Measurements from ENCODE around the gene TPRX1. TPM values are rescaled to one million over a fixed set of nuclear protein-coding genes. Genes with fewer than 3 reads are reported as not detected.
"Not testable (repeated sequence)": the region's sequence is repeated elsewhere in the genome, so short reads cannot be mapped to it uniquely, and the experiment has no call there.

TPRX1 gene
- total and polyA plus RNA-seq, 8 donors, result not detected

GRCh38 chr19:47794526-47794925, 9.8 kb downstream of the TPRX1 start:
- ATAC-seq (no peak), DNase-seq (no peak)
- Histone ChIP-seq H3K27me3 (no peaks in the 10 kb centered on the region), H3K4me3 (no peak overlapping the region), H3K9me3 (no peaks in the 10 kb centered on the region), H3K27ac (no peak overlapping the region), H3K36me3 (no peaks in the 10 kb centered on the region), H3K4me1 (no peaks in the 10 kb centered on the region)
- intact Hi-C loops (cut with DNase I), result no loop called here
- TF ChIP-seq CTCF (IDR thresholded peaks at IDR 0.05), result no peak

GRCh38 chr19:47792616-47793015, 11.7 kb downstream of the TPRX1 start:
- H3K4me1 ChIP-seq, result peaks cover 0 to 7% of the 10 kb centered on the region in 2 donors
- no peak overlapping the region for H3K4me3 ChIP-seq
- TF ChIP-seq CTCF (IDR thresholded peaks at IDR 0.05), result no peak
- H3K27ac ChIP-seq, result no peak overlapping the region
- no peaks in the 10 kb centered on the region for H3K9me3 ChIP-seq
- DNase-seq (no peak), ATAC-seq (no peak)
- no peaks in the 10 kb centered on the region for H3K36me3 ChIP-seq
- intact Hi-C loops (cut with DNase I), result no loop called here
- H3K27me3 ChIP-seq, result no peaks in the 10 kb centered on the region

GRCh38 chr19:47790398-47790814, 13.9 kb downstream of the TPRX1 start:
- peak; percentile 34 to 94 (median 74) for DNase-seq

GRCh38 chr19:47789811-47790210, 14.5 kb downstream of the TPRX1 start:
- not testable (repeated sequence) for H3K27me3 ChIP-seq, H3K27ac ChIP-seq, H3K4me1 ChIP-seq, H3K4me3 ChIP-seq, ATAC-seq, DNase-seq, H3K9me3 ChIP-seq
- peaks cover 0 to 24% of the 10 kb centered on the region in 2 donors for H3K36me3 ChIP-seq
- intact Hi-C loops (cut with DNase I), result loop anchor here in 1 of 2 donors (10.0 kb wide), 1 partner anchor 75 kb away; the partner anchor contains the start of gene EHD2

More at GRCh38 chr19:47790398-47790814, 13.9 kb downstream of the TPRX1 start:
- intact Hi-C loops (cut with DNase I), result no loop called here
- Histone ChIP-seq H3K36me3 (peaks cover 0 to 18% of the 10 kb centered on the region in 2 donors), H3K27me3 (no peaks in the 10 kb centered on the region), H3K4me3 (no peak overlapping the region), H3K27ac (no peak overlapping the region), H3K4me1 (peaks cover 0 to 7% of the 10 kb centered on the region in 2 donors), H3K9me3 (no peaks in the 10 kb centered on the region)
- ATAC-seq, result peak; percentile 88
- TF ChIP-seq CTCF (IDR thresholded peaks at IDR 0.05), result peak; percentile 70 to 86

GRCh38 chr19:47787307-47787706, 17.0 kb downstream of the TPRX1 start:
- not testable (repeated sequence) for DNase-seq, H3K27ac ChIP-seq, ATAC-seq, H3K4me3 ChIP-seq, H3K9me3 ChIP-seq, H3K4me1 ChIP-seq, H3K27me3 ChIP-seq
- H3K36me3 ChIP-seq, result peaks cover 0 to 49% of the 10 kb centered on the region in 2 donors
- intact Hi-C loops (cut with DNase I), result loop anchor here in 1 of 2 donors (10.0 kb wide), 1 partner anchor 73 kb away; the partner anchor contains the start of gene EHD2

- no peak for TF ChIP-seq CTCF (IDR thresholded peaks at IDR 0.05)
- no peak overlapping the region for H3K27ac ChIP-seq
- H3K27me3 ChIP-seq, result no peaks in the 10 kb centered on the region
- H3K9me3 ChIP-seq, result no peaks in the 10 kb centered on the region
- H3K36me3 ChIP-seq, result peaks cover 0 to 55% of the 10 kb centered on the region in 2 donors
- no peak for DNase-seq
- intact Hi-C loops (cut with DNase I), result loop anchor here in 1 of 2 donors (10.0 kb wide), 1 partner anchor 72 kb away; the partner anchor contains the start of gene EHD2
- peaks cover 4 to 7% of the 10 kb centered on the region in 2 donors for H3K4me1 ChIP-seq
- ATAC-seq, result no peak
- H3K4me3 ChIP-seq, result no peak overlapping the region
These were observed 17.8 kb downstream of the TPRX1 start for GRCh38 chr19:47786566-47786965.
